ENCODE results near the gene CHRNA9.

- TF ChIP-seq, protein P1, sequence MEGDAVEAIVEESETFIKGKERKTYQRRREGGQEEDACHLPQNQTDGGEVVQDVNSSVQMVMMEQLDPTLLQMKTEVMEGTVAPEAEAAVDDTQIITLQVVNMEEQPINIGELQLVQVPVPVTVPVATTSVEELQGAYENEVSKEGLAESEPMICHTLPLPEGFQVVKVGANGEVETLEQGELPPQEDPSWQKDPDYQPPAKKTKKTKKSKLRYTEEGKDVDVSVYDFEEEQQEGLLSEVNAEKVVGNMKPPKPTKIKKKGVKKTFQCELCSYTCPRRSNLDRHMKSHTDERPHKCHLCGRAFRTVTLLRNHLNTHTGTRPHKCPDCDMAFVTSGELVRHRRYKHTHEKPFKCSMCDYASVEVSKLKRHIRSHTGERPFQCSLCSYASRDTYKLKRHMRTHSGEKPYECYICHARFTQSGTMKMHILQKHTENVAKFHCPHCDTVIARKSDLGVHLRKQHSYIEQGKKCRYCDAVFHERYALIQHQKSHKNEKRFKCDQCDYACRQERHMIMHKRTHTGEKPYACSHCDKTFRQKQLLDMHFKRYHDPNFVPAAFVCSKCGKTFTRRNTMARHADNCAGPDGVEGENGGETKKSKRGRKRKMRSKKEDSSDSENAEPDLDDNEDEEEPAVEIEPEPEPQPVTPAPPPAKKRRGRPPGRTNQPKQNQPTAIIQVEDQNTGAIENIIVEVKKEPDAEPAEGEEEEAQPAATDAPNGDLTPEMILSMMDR (conservative IDR thresholded peaks at IDR 0.05; ENCODE audit: low read depth in 2 of 2): no peak
- TF ChIP-seq POLR2AphosphoS5 (IDR thresholded peaks at IDR 0.05; ENCODE audit: low read depth) (no peak), REST (IDR thresholded peaks at IDR 0.05; ENCODE audit: unreplicated experiment) (no peak), EZH2 (IDR thresholded peaks at IDR 0.05; ENCODE audit: low read depth, unreplicated experiment) (no peak), EZH2phosphoT487 (IDR thresholded peaks at IDR 0.05; ENCODE audit: unreplicated experiment) (no peak), ZNF114 (CRISPR knock-in tag; IDR thresholded peaks at IDR 0.05) (no peak), CREB1 (CRISPR knock-in tag; IDR thresholded peaks at IDR 0.05; ENCODE audit: low read depth) (no peak), STAT1 (IDR thresholded peaks at IDR 0.05; ENCODE audit: unreplicated experiment) (no peak), ZNF331 (CRISPR knock-in tag; IDR thresholded peaks at IDR 0.05; ENCODE audit: low read depth) (no peak), JUNB (IDR thresholded peaks at IDR 0.05; ENCODE audit: unreplicated experiment) (no peak)
- TF ChIP-seq, protein P2, sequence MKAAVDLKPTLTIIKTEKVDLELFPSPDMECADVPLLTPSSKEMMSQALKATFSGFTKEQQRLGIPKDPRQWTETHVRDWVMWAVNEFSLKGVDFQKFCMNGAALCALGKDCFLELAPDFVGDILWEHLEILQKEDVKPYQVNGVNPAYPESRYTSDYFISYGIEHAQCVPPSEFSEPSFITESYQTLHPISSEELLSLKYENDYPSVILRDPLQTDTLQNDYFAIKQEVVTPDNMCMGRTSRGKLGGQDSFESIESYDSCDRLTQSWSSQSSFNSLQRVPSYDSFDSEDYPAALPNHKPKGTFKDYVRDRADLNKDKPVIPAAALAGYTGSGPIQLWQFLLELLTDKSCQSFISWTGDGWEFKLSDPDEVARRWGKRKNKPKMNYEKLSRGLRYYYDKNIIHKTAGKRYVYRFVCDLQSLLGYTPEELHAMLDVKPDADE (IDR thresholded peaks at IDR 0.05): no peak
Measured at GRCh38 chr4:40331101-40331745, 3.9 kb upstream of the CHRNA9 start.
